HG03571 (cell line): ENCODE data around the gene AUTS2.

Source experiments
- ATAC-seq: cut with Tn5 transposase; IDR thresholded peaks from one replicate; pipeline ENCODE4 v1.9.1; 2021; ENCODE audit not compliant: unreplicated experiment

AUTS2 gene

GRCh38 chr7:70474639-70475234 lies 876.5 kb downstream of the AUTS2 start:
- ATAC-seq, result no peak

DNA sequence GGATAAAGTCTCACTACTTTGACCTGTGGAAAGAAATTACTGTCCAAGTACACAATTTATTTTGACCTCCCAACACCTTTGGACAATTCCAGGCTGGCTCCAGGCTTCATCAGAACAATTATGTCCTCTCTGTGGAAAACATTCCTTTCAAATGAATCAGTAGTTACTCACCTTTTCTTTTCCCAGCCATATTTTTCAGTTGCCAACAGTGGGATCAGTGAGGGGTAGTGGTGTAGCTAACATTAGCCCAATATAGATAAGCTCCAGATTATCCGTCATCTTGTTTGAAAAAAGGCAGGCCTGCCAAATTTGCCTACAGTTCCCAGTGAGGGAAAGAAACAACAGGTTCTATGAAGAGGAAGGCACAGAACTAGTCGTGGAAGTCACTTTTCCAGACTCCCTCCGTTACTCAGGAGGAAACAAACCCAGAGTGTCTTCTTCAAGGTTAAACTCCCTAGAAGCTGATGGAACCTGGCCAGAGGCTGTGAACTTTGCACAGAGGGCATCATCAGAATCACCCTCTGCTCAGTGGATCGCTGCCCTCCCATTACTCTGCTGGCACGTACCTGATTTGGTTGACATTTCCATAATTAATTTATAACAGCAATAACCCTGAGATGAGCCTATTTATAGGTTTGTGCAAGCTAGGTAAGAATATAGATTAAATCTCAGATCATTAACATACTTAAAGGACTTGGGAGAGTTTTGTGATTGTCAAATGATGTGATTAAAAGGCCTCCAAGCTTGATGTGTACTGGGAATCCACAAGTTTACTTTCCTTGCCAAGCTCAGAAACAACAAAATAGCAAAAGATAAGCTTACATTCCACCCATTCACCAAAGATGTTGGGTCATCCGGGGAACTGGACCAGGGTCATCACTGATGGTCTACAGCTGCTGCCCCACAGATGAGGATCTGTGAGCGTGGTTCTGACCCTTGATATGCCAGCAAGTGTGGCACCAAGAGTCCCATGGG lies 879.0 kb downstream of the AUTS2 start:
- no peak for ATAC-seq

DNA sequence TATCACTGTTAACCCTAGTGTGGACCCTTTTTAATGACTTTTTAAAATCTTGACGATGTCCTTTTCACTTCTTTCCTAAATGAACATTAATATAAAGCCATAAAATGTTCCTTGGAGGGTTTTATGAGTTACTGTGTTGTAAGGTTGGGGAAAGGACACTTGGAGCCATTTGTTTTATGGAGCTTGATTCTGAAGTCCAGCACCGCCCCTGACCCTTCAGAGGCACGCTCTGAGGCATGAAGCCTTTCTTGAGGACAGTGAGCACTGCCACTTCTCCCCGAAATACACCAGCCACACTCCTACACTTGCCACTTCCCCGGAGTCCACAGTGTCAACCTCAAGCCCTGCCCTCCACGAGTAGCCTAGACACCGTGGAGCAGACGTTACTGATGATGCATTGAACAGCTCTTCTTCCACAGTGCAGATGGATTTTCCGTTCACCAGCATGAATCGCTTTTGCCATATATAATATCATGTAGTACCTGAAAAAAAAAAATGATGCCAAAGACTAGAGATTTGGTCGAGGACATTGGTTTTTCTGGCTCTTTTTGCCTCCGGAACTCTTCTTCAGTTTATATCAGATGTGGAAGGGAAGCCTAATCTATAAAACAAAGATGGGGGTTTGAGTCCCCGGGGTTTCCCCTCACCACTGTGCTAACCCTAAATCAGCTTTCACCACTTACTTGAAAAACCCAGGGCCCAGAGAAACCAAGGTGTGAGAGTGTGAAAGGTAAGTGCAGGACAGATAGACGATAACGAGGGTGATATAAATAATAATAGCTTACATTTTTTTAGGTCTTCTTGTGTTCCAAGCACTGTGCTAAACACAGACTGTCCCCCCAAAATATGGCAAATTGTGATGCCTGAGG lies 881.1 kb downstream of the AUTS2 start:
- no peak for ATAC-seq

- ATAC-seq, result no peak
Observed at GRCh38 chr7:70480927-70481569, 882.8 kb downstream of the AUTS2 start.

GRCh38 chr7:70481570-70482123 lies 883.4 kb downstream of the AUTS2 start:
- no peak for ATAC-seq

GRCh38 chr7:70484255-70484654 lies 886.0 kb downstream of the AUTS2 start:
- no peak for ATAC-seq

DNA sequence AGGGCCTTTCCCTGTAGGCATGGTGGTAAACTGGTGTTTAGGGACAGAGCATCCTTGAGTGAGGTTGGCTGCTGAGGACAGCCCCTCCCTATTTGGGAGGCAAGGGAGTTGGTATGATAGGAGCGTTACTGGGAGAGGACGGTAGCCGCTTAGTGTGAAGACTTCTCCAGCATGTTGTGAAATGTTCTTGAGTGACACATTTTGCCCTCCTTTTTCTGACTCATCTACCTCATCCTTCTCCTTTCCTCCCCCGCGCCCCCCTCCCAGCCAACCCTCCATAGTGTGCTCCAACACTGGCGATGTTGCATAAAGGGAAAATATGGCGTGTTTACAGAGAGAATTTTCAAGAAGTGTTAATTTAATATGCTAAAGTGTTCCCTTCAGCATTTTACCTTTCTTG lies 888.7 kb downstream of the AUTS2 start:
- ATAC-seq, result no peak

DNA sequence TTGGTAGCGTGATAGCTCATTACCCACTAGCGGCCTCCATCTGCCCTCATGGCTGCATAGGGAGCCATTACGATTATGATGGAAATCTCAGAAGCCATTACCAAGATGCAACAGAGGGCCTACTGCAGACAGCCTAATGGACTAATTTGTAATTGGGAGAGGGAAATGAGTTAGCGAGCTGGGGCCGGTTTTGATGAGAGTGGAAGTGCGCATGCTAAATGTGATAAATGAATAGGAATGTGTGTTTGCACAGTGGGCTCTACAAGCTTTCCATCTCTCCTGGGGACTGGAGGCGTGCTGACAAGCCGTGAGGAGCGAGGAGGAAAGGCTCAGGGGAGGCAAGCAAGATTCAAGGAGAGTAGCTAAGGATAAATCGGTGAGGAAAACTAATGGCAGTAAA lies 889.2 kb downstream of the AUTS2 start:
- no peak for ATAC-seq

GRCh38 chr7:70487886-70488285 lies 889.6 kb downstream of the AUTS2 start:
- no peak for ATAC-seq

GRCh38 chr7:70489813-70490212 lies 891.5 kb downstream of the AUTS2 start:
- ATAC-seq, result no peak

DNA sequence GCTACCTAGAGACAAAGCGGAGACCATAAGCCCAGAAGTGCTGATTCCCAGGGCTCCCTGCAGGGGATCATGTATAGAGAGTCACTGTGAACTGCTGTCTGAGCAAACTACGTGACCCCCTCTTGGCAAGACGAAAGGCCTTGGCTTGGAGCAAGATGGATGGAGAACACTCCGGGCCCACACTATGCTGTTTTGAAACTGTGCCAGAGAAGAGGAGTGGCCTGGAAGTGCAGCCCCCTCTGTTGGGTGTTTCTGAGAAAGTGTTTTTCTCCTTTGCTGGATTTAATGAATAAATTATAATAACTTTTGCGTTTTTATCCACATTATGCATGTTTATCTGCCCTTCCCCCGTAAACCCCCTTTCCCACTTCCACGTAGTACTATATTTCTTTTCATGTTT lies 894.4 kb downstream of the AUTS2 start:
- ATAC-seq, result no peak

DNA sequence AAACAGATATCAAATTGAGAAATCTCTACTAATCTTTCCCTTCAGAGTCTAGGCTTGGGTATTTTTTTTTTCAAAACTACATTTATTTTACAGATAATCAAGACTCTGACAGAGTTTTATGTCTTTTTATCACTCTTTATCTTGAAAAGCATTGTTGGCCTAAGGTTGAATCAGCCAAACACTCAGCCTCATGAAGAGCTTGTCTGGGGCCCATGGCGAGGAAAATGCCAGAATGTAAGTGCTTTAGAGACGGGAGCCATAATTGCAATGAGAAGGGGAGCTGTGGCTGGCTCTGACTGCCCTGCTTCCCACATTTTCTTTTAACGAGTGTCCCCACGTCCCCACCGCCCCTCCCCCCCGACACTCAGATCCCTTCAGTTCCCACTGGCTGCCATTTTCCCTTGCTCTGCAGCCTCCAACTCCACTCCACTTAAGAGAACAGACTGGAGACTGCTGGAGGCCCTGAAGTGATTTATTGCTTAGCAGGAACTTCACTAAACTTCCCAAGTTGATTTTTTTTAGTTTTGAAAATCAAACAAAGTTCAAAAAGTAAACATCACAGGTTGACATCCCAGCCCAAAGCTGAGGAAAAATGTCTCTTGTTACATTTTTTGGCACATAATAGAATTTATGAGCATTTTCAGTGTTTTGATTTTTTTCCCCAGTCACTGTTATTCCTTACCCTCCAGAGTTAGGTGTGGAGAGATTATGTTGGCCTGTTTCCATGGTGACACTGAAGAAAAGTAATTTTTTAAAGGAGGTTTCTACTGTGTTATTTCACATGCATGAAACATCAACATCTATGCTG lies 896.2 kb downstream of the AUTS2 start:
- no peak for ATAC-seq

DNA sequence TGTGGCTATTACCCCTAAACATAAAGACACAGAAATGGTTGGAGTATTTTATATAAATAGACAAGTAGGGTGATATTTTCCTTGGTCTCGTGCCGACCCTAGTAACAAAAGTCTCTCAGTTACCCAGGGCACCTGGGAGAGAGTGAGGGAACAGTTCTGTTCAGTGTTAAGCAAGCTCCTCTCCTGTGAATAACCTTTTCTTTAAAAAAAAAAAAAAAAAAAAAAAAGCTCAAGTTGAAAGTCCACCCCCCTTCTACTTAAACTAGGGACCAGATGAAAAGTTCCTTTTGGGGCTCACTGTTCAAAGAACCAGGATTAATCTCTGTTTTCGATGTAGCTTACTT lies 896.7 kb downstream of the AUTS2 start:
- ATAC-seq, result no peak

GRCh38 chr7:70497793-70498192 lies 899.5 kb downstream of the AUTS2 start:
- no peak for ATAC-seq

DNA sequence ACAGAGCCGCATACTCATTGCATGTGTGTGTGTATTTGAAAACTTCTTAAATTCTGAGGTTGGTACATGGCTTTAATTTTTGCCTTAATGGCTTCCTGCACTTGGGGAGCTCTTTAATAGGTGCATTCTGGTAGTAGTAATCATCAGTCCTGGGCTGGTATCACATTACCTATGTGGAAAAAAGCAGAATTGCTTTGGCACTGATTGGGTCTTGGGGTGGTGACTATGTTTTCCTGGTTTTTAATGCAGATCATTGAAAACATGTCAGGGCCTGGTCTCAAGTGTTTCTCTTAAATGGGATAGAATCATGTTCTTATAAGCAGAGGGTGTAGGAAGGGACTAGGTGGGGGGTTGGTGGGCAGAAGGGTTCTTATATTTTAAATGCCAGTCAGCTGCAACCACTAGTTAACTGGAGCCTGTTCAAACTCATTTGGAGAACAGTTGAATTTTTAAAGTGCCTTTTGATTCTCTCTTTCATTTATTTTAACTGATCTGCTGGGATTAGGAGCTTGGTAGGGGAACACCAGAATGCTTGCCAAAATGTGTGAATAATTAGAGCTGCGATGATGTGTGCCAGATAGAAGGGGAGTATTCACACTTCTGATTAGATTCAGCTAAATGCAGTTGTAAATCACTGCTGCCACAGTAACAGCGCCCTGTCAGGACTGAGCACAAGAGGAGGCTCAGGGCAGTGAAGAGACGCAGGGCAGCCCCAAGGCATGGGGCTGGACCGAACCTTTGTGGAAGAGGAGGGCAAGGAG lies 900.1 kb downstream of the AUTS2 start:
- ATAC-seq, result no peak

- ATAC-seq, result no peak
Observed at GRCh38 chr7:70500261-70500660, 902.0 kb downstream of the AUTS2 start.

DNA sequence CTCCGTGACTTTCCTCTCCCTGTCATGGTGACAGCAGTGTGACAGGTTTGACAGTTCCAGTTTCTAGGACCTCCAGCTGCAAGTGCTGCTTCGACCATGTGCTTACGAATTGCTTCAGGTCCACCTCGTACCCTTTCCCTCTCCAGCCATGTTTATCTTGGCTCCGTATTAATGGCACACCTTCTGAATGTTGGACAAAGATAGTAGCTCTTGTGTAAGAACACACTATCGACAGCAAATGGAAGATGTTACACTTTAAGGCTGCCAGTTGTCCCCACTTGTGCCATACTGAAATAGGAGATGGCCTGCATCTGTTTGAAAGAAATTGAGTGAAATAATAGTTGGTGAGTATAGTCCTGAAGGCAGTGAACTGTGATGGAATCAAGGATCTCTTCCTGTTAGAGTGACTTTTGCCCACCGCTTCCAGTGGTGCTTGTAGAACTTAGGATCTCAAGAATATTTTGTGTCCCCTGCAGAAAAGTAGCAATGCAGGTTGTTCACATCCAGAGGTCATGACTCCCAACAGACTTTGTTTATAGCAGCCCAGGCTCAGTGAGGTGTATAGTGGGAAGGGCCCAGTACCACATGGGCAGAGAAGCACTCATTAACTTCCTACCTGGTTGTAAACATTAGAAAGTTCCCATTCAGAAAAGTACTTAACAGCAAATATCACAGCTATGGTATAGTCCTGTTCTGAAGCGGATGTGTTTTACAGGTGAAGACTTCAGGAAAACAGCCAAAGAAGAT lies 904.0 kb downstream of the AUTS2 start:
- ATAC-seq, result no peak

- no peak for ATAC-seq
Observed at GRCh38 chr7:70504254-70504653, 906.0 kb downstream of the AUTS2 start.

- ATAC-seq, result no peak
Observed at GRCh38 chr7:70505468-70505867, 907.2 kb downstream of the AUTS2 start.
